ENCODE results near the gene TRPM1.

Gene TRPM1

DNA sequence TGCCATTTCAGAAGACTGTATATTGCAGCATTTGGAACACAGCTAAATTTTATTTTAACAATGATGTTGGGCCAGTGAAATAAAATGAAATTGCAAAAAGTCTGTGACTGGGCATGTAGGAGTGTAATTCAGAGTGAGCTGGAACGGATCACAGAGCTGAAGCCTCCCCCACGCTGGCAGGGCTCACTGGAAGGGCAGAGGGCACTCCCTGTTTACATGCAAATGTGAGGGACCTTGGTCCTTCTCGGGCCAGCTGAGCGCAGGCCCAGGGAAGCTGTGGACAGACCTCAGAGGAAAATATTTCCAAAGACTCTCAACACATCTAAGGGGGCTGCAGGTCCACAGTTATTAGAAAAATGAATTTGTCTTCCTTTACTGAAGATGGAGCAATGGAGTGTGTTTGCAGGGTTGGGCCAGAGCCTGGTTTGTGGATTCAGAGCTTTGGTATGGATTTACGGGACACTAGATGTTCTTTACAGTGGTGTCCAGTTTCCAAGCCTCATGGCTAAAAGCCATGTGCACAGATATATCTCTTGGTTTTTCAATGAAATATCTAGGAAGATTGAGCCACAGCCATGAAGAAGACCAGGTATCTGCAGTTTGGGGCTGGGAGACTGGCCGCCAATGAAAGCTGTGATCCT lies 32.0 kb downstream of the TRPM1 start:
- no peak overlapping the region for H3K4me3 ChIP-seq (ENCODE audit: low read depth, low read length)
- in situ Hi-C loops (cut with HindIII; ENCODE audit: low sequenced_read_pairs): no loop called here
- no peak for DNase-seq (ENCODE audit: low read depth)
- no peak for TF ChIP-seq CTCF (IDR thresholded peaks at IDR 0.05; ENCODE audit: low read depth, low read length, missing control alignments)

- in situ Hi-C loops (cut with HindIII; ENCODE audit: low sequenced_read_pairs): no loop called here
- TF ChIP-seq CTCF (IDR thresholded peaks at IDR 0.05; ENCODE audit: low read depth, low read length, missing control alignments): no peak
- no peak overlapping the region for H3K4me3 ChIP-seq (ENCODE audit: low read depth, low read length)
- DNase-seq (ENCODE audit: low read depth): no peak
Observed at GRCh38 chr15:31067890-31068603, 33.5 kb downstream of the TRPM1 start.

GRCh38 chr15:31065824-31066223 lies 35.7 kb downstream of the TRPM1 start:
- H3K4me3 ChIP-seq (ENCODE audit: low read depth, low read length): no peak overlapping the region
- DNase-seq (ENCODE audit: low read depth): no peak
- in situ Hi-C loops (cut with HindIII; ENCODE audit: low sequenced_read_pairs): no loop called here
- TF ChIP-seq CTCF (IDR thresholded peaks at IDR 0.05; ENCODE audit: low read depth, low read length, missing control alignments): no peak

- in situ Hi-C loops (cut with HindIII; ENCODE audit: low sequenced_read_pairs): no loop called here
- DNase-seq (ENCODE audit: low read depth): no peak
- TF ChIP-seq CTCF (IDR thresholded peaks at IDR 0.05; ENCODE audit: low read depth, low read length, missing control alignments): no peak
- H3K4me3 ChIP-seq (ENCODE audit: low read depth, low read length): no peak overlapping the region
Observed at GRCh38 chr15:31062911-31063310, 38.6 kb downstream of the TRPM1 start.

DNA sequence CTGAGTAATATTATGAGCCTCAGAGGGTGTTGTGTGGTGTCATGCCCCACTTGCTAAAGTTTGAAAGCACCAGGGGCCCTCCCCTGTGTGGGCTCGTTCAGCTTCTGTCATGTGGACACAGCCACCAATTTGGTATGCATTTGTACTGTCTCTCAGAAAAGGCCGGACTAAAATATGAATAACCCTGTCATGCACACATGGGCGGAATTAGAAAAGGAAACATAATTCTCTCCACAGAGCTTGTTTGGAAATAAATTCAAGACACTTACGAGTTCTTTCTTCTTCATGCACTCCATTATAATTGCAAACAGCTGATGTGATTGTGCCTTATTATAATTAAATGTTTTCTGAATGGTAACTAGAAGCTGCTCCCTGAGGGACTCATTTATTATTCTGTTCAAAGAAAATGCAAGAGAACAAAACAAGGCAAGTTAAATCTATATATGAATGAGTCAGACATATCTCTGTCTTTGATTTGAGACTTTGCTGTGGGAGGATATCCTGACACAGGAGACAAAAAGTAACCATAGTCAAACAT lies 39.1 kb downstream of the TRPM1 start:
- no peak overlapping the region for H3K4me3 ChIP-seq (ENCODE audit: low read depth, low read length)
- DNase-seq (ENCODE audit: low read depth): no peak
- in situ Hi-C loops (cut with HindIII; ENCODE audit: low sequenced_read_pairs): no loop called here
- TF ChIP-seq CTCF (IDR thresholded peaks at IDR 0.05; ENCODE audit: low read depth, low read length, missing control alignments): no peak

DNA sequence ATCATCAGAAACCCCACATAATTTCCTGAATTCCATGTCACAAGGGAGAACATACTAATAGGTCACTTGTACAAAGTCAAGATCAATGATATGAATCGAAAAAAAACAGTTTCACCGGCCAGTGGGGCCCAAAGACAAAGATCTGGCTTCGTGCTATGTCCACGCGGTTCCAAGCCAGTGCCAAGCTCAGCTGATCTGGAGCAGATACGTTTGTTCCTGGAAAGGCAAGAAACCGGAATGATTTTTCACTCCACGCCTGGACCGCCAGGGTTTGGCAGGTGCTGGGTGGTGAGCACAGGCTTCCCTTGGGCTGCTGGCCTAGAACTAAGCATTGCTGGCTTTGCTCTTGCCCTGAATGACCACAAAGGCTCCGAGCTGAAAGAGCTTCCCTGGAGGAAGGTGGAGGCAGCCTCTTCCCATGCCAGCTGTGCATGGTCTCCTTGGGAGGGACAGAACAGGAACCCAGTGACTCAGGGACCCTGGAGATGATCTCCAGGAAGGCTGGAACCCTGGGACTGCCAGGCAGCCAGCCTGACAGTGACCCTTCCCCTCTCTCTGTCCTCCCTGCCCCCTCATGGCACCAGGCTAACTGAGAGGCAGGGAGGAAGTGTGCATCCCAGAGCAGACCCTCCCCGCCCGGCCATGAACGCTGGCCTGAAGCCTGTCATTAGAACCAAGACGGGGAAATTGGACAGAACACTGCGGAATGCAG lies 40.9 kb downstream of the TRPM1 start:
- in situ Hi-C loops (cut with HindIII; ENCODE audit: low sequenced_read_pairs): no loop called here
- no peak overlapping the region for H3K4me3 ChIP-seq (ENCODE audit: low read depth, low read length)
- no peak for TF ChIP-seq CTCF (IDR thresholded peaks at IDR 0.05; ENCODE audit: low read depth, low read length, missing control alignments)
- DNase-seq (ENCODE audit: low read depth): no peak

All from astrocyte of the cerebellum (primary cell).